ENCODE measurements around the gene LRCH1. TPM values are rescaled to one million over a fixed set of nuclear protein-coding genes. Genes with fewer than 3 reads are reported as not detected.

The LRCH1 gene
- total RNA-seq (2016; rRNA removed; fragmentation: Illumina TruSeq; extraction: Trizol): 4.1 and 6.6 TPM in 2 replicates
- total RNA-seq (2016; cell fraction: cytosol; rRNA removed; fragmentation: Illumina TruSeq; extraction: Trizol; ENCODE audit: low read depth): 2.2 and 2.4 TPM in 2 replicates
- 4.2 and 6.0 TPM in 2 replicates for total RNA-seq (2016; cell fraction: insoluble cytoplasmic fraction; rRNA removed; fragmentation: Illumina TruSeq; extraction: Trizol)
- total RNA-seq (2016; cell fraction: membrane; rRNA removed; fragmentation: Illumina TruSeq; extraction: Trizol): 3.5 and 3.9 TPM in 2 replicates
- total RNA-seq (2016; cell fraction: nucleus; rRNA removed; fragmentation: Illumina TruSeq; extraction: Trizol): 10.2 and 12.6 TPM in 2 replicates
- polyA plus RNA-seq (2011; rRNA removed): 9.2 and 12.6 TPM in 2 replicates
- polyA plus RNA-seq (2011; cell fraction: cytosol; rRNA removed): 4.7 and 5.6 TPM in 2 replicates
- 9.3 and 10.3 TPM in 2 replicates for polyA plus RNA-seq (2011; cell fraction: nucleus; rRNA removed)
- 7.8 and 9.2 TPM in 2 replicates for polyA plus RNA-seq (2012)
- 0.29 and 0.41 TPM in 2 replicates for polyA plus RNA-seq (2016; cell fraction: cytosol; fragmentation: Illumina TruSeq; extraction: Trizol; ENCODE audit: low read depth)
- polyA plus RNA-seq (2016; cell fraction: insoluble cytoplasmic fraction; fragmentation: Illumina TruSeq; extraction: Trizol; ENCODE audit: low read depth): 6.5 and 7.8 TPM in 2 replicates
- polyA plus RNA-seq (2016; cell fraction: membrane; fragmentation: Illumina TruSeq; extraction: Trizol; ENCODE audit: low read depth): 1.3 and 1.7 TPM in 2 replicates
- polyA plus RNA-seq (2016; cell fraction: nucleus; fragmentation: Illumina TruSeq; extraction: Trizol; ENCODE audit: insufficient read depth, low read depth): 9.3 TPM in 2 replicates
- 10.6 and 13.7 TPM in 2 replicates for polyA minus RNA-seq (2011; rRNA and poly(A)+ RNA removed; ENCODE audit: low replicate concordance)
- polyA minus RNA-seq (2011; cell fraction: cytosol; rRNA and poly(A)+ RNA removed): 8.0 and 9.5 TPM in 2 replicates
- 54.5 and 56.4 TPM in 2 replicates for polyA minus RNA-seq (2011; cell fraction: nucleus; rRNA and poly(A)+ RNA removed)
- Bru-seq, nascent RNA: percentile 81 among the genes with signal in this experiment
- BruChase-seq, experiment 1, labeled RNA remaining after a 6-hour chase: percentile 70 among the genes with signal in this experiment
- BruChase-seq, experiment 2, labeled RNA remaining after a 2-hour chase: percentile 70 among the genes with signal in this experiment
- long read RNA-seq, experiment 1, full-length matches to known transcripts: 1 of 1 reads
- long read RNA-seq, experiment 1, partial matches to known transcripts: 0 of 1 reads
- long read RNA-seq, experiment 1, other reads (novel, unspliced or antisense): 0 of 1 reads
- long read RNA-seq, experiment 2, full-length matches to known transcripts: 2 of 19 reads
- long read RNA-seq, experiment 2, partial matches to known transcripts: 16 of 19 reads
- long read RNA-seq, experiment 2, other reads (novel, unspliced or antisense): 1 of 19 reads

- ChIA-PET CTCF (ENCODE audit: low intra/inter-chr PET ratio, low total read pairs) (interaction anchor here (3.3 kb wide), 1 partner anchor 168 kb away, joined by 63 read pairs; no protein-coding TSS in a partner anchor), POLR2A (interaction anchor here (1.0 kb wide), 1 partner anchor 113 kb away, joined by 3 read pairs; no protein-coding TSS in a partner anchor)
- Histone ChIP-seq H3K36me3 (replicated peaks in 1 of 2; ENCODE audit: control insufficient read depth in 1 of 2, insufficient read depth in 2 of 2, low read length in 2 of 2) (no peaks in the 10 kb centered on the region), H3K79me2 (ENCODE audit: insufficient read depth, low read length) (peaks cover 46% of the 10 kb centered on the region), H3K27ac (ENCODE audit: extremely low read length, insufficient read depth, low read length) (peak within 1 kb of the TSS; percentile 71), H4K20me1 (ENCODE audit: insufficient read depth, low read length) (peaks cover 9% of the 10 kb centered on the region; the same call in 1 of the 2 replicates), H2AFZ (ENCODE audit: low read length) (no peak within 1 kb of the TSS), H3K9me3 (ENCODE audit: low read length) (no peaks in the 10 kb centered on the region), H3K9ac (ENCODE audit: insufficient read depth, low read depth, low read length) (peak within 1 kb of the TSS; percentile 86), H3K4me2 (ENCODE audit: low read depth, low read length) (peak within 1 kb of the TSS; percentile 97), H3K4me1 (ENCODE audit: insufficient read depth, low read length) (peaks cover 34% of the 10 kb centered on the region), H3K4me3 (replicated peaks in 1 of 3; ENCODE audit: insufficient read depth in 1 of 3, low read depth in 2 of 3, low read length in 3 of 3) (peak within 1 kb of the TSS; percentile 69 to 98 (median 79)), H3K27me3 (ENCODE audit: control insufficient read depth in 1 of 2, insufficient read depth in 2 of 2, low read length in 2 of 2) (no peaks in the 10 kb centered on the region; a peak in 1 of 5 replicates)
- WGBS (ENCODE audit: low lambda C conversion rate): 5% methylated on average over 4 of the region's 66 CpGs
- no TSS peak for BruUV-seq (replicated peaks)
- no peak for FAIRE-seq
- in situ Hi-C loops (cut with HindIII; ENCODE audit: extremely low pct_ligation_motif_present, low pct_unique_long_range_greater_than_20kb) (loop anchor here (5.0 kb wide), 1 partner anchor 169 kb away; no protein-coding TSS in a partner anchor), intact Hi-C loops (cut with micrococcal nuclease; ENCODE audit: unreplicated experiment) (loop anchor here (5.0 to 10.0 kb wide), 2 partner anchors 132 to 244 kb away; partner anchors contain the start of gene ESD)
- DNase-seq (ENCODE audit: low spot score): peak; percentile 46
- peak; percentile 79 for ATAC-seq
- TF ChIP-seq ZKSCAN5 (CRISPR knock-in tag; IDR thresholded peaks at IDR 0.05): no peak
- TF ChIP-seq GATAD2A (CRISPR knock-in tag; IDR thresholded peaks at IDR 0.05): no peak
- no peak for TF ChIP-seq ZNF512 (CRISPR knock-in tag; IDR thresholded peaks at IDR 0.05)
- TF ChIP-seq MYC (CRISPR knock-in tag; IDR thresholded peaks at IDR 0.05; ENCODE audit: borderline replicate concordance): 0 out of 2 replicates have a peak, but pooled peaks have one; percentile 42
- TF ChIP-seq ATF6 (CRISPR knock-in tag; conservative IDR thresholded peaks at IDR 0.05): no peak
- no peak for TF ChIP-seq TRIM22 (IDR thresholded peaks at IDR 0.05)
- no peak for TF ChIP-seq GRHL1 (CRISPR knock-in tag; conservative IDR thresholded peaks at IDR 0.05)
- no peak for TF ChIP-seq POGK (CRISPR knock-in tag; conservative IDR thresholded peaks at IDR 0.05)
Measured at GRCh38 chr13:46552889-46553520, at the start of gene LRCH1. TSS of gene LRCH1 (plus strand) at chr13:46553170. CDS start at chr13:46553397, 227 bp downstream.

Measured in HepG2 (cell line).